ENCODE data around the gene IFNL1.

DNA sequence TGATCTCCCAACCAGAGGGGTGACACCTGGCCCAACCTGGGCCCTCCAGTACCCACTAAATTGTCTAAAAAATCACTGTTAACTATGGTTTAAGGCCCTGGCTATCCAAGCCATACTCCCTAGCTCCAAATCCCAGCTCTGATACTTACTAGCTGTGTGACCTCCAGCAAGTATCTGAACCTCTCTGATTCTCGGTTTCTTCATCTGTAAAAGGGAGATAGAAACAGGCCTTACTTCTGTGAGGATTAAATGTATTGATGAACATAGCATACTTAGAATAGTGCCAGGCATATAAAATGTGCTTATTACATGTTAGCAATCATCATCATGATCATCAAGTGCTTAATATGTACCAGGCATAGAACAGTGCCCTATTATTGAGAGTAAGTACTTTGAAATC lies 19.7 kb downstream of the IFNL1 start:
- TF ChIP-seq, protein P1, sequence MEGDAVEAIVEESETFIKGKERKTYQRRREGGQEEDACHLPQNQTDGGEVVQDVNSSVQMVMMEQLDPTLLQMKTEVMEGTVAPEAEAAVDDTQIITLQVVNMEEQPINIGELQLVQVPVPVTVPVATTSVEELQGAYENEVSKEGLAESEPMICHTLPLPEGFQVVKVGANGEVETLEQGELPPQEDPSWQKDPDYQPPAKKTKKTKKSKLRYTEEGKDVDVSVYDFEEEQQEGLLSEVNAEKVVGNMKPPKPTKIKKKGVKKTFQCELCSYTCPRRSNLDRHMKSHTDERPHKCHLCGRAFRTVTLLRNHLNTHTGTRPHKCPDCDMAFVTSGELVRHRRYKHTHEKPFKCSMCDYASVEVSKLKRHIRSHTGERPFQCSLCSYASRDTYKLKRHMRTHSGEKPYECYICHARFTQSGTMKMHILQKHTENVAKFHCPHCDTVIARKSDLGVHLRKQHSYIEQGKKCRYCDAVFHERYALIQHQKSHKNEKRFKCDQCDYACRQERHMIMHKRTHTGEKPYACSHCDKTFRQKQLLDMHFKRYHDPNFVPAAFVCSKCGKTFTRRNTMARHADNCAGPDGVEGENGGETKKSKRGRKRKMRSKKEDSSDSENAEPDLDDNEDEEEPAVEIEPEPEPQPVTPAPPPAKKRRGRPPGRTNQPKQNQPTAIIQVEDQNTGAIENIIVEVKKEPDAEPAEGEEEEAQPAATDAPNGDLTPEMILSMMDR (conservative IDR thresholded peaks at IDR 0.05): no peak
- TF ChIP-seq ZFX (IDR thresholded peaks at IDR 0.05): no peak
